IPS-NIHi7 (cell line): ENCODE data around the gene MYLK.
"Not testable (repeated sequence)": the region's sequence is repeated elsewhere in the genome, so short reads cannot be mapped to it uniquely, and the experiment has no call there.

Experiments
- DNase-seq: peaks from one replicate; pipeline ENCODE4 v3.0.0; 2012; ENCODE audit warnings: mixed read lengths; ENCODE audit errors: extremely low spot score

MYLK gene

DNA sequence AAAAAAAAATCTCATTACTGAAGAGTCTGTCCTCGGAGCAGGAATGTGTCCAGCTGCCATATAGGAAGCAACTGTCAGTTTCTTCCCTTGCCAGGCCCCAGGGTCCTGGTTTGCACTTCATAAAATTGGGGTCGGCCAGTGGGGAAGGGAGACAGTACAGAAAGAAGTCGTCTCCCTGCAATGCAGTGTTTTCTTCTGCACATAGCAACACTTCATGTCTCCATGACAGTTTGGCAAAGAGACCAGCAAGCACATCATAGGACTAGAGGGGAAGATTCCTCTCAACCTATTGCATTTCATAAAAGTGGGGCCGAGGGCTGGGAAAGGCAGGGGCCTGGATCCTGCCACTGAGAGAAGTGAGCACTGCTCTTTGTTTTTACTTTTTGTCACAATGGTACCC, 161.1 kb downstream of the MYLK start:
- DNase-seq: no peak

DNA sequence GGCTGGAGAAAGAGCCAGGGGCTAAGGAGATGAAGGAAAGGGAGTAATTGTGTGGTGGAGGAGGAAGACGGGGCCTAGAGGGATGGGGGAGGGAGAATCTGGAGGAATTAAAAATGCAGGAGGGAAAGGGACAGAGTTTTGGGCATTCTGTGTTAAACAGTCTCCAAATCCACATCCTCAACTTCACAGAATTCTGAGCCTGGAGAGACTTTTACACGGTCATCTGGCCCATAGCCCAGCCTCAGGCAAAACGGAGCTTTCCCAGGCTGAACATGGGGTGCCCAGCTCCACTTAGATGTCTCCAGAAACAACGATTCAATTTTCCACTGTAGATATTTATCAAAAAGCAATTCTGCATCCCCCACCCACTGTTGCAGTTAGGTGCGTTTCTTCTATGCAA, 161.7 kb downstream of the MYLK start:
- no peak for DNase-seq

DNA sequence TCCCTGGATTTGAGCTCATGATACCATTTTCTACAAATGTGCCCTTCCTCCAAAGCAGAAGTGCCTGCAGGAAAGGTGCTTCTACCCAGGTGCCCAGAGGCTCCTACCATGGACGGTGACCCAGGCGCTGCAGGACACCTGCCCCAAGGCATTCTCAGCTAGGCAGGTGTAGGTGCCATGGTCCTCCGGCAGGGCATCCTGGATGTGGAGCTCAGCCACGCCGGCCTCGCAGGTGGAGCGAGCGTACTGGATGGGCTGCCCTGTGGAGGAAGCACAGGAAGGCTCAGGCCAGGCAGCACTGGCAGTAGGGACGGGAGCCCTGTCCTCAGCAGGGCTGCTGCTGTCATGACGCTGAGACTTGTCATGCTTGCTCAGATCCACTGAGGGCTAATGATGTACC, 162.1 kb downstream of the MYLK start:
- DNase-seq: no peak

DNA sequence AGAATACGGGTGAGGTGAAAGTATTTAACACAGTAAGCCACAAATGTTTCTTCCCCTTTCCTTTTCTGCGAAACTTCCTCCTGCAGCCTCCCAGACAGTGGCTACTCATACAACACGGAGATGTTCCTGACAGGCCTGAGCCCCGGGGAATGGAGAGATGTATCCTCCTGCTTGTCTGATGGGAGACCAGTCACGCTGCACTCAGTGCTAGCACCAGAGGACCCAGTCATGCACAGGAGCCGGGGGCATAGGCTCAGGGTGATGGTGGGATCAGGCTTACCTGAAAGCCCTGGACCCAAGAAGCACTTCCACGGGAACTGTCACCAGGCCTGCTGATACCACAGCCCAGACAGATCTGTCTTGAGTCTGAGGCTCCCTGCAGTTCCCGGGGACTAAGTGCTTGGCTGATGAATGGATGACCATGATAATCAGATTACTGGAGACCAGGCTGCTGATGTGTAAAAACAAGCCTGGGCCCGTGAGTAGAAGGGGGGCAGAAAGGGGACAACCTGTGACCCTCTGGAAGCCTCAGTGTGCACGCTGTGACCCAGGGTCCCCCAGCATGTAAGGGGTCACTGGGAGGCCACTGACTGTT, 162.9 kb downstream of the MYLK start:
- DNase-seq: not testable (repeated sequence)

DNA sequence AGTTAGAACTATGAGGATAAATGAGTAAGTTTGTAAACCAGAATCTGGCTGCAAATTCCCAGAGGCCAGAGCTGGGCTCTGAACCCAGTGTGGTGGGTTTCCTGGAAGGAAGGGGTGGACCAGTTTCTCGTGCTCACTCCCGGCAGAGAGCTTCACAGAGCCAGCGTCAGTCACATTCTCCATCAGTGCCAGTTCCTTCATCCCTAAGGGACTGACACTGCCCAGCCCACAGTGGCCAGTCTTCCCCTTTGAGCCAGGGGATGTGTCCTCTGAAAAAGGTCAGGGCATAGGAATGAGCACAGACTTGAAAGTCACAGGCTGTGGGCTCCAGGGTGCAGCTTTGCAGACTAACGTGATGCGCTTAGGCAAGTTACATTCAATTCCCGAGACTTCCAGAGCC, 163.5 kb downstream of the MYLK start:
- DNase-seq: no peak

DNA sequence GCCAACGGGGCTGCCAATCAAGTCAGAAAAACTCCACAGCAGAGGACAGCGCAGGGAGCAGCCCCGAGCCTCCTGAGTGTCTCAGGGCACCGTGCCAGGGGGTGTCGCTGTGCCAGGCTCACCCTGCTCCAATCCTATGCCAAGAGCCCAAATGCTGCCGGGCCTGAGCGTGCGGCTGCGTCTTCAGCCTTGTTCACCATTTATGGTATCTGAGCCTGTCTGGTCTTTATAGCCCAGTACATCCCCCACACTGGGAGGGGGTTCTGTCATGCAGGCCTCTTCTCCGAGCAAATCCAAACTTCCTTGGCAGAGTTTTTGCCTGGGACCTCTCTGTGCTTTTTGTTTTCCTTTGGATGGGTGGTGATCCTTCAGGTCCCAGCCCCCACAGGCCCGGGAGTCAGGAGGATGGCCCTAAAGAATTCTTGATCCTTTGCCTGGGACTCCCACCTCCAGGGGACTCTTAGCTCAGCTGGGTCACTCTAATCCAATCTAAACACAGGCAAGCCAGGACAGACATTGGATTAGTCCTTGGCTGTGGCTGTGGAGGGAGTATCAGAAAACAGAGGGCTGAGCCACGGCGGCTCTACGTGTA, 164.2 kb downstream of the MYLK start:
- no peak for DNase-seq

DNA sequence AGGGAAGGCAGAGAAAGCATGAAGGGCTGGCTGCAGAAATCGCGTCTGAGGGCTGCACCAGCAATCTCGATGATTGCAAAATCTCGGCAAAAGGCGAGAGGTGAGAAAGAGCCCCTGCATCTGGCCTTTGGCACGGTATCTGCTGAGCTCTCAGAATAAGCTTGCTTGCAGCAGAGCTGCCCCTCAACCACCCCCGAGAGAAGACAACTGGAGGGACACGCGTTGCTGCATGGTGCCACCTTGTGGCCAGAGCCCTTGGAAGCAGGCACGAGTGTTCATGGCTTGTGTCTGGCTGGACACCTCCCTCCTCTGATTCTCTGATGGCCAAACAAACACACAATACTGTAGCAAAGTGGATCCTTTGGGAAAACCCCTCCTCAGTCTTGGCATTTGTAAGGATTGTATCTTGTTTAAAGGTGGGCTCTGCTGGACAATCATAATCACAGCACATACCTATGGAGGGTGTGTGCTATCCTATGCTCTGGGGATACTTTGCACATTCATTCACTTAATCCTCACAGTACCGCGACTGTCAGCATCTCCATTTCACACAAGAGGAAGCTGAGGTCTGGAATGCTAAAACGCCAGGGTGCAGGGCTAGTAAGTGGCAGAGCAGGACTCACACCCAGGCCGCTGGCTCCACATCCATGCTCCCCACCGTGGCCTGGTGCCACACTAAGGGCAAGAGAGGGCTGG, 164.9 kb downstream of the MYLK start:
- DNase-seq: peak; percentile 70

DNA sequence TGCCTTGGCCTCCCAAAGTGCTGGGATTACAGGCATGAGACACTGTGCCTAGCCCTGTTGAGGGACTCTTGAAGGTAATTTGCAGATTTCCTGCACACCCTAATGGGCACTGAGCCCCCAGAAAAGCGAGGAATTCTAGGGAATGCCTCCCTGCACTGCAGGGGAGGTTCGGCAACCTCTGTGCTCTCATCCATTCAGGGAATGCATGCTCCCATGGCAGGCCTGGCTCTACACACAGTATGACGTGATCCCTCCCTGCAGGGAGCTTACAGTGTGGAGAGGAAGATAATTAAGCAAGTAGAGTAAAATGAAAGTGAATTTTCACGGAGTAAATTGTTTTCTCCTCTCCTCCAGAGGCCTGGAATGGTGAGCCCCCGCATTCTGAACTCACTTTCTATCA, 166.0 kb downstream of the MYLK start:
- DNase-seq: no peak

DNA sequence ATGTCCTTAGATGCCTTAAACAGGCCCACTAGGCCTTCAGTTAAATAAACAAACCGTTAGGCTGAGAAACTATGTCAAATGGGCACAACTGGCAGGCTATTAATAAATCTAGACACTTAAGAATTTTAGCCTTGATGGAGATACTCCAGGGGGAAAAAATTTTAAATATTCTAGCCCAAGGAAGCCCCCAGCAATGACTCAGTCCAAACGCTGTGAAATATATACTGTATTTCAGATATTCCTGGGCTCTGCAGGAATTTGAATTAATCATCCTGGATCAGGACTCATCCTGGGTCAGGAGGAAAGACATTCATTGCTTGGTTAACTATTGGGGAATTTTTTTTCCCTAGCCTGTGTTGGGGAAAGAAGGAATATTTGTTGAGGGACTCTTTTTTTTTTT, 166.7 kb downstream of the MYLK start:
- not testable (repeated sequence) for DNase-seq

DNA sequence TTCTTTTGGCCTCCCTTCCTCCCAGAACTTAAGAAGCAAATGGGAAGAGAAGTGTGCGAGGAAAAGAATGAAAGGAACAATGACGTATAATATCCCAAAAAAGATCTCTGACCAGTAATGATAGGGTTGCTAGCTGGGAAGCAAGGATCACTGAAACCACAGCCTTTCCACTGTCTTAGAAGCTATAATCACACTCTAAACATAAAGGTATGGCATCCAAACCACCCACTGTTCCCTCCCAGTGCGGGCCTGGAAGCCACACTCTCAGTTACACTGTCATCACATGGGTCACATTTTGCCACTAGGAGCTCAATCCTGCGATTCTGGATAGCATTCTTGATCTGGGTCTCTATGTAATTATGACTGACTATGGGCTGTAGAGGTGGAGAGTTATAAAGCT, 167.7 kb downstream of the MYLK start:
- no peak for DNase-seq

DNA sequence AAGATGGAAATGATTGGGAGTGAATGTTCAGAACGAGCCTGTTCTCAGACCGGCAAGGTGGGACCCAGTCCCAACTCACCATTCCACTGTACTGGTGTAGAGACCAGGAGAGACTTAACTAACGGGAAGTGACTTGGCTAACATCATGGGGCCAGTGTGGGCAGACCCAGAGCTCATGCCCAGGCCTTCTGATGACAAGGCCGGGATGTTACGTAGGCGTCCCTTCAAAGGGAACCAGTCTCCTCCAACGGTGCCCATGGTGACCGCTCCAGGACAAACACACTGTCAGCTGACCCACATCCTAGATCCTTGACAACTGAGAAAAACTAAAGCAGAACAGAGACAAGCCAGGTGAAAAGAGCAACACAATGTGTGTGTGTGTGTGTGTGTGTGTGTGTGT, 170.9 kb downstream of the MYLK start:
- DNase-seq: no peak

DNA sequence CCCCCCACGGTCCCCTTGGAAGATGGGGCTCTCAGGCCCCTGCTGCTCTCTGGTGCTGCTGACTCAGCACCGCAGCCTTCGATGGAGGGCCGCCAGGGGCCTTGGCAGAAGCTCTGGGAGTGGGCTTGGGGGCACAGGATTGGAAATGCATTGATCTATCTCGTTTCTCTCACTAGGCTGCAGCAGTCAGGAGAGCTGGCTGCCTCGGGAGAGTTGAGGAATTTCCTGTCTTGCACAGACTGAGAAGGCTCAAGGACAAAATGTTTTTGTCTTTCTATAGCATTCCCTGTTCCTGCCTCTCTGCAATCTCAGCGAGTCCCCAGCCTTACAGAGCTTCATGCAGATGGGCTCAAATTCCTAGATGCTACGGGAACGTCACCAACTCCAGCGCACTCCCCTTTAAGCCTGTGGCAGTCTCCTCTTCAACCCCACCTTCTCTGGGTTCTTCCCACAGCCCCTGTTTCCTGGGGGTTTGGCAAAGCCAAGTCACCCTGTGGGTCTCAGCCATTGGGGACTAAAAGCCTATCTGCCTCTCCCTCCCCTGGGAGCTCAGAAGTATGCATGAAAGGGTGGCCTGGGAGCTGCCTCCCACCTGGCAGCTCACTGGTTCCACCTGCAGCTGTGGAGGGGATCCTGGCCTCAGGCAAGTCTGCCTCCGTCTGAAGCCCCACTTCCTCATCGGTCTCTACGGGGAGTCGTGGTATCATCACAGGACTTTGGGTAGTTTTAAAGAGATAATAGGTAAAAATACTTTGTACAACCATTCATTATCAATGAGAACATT, 171.9 kb downstream of the MYLK start:
- no peak for DNase-seq

DNA sequence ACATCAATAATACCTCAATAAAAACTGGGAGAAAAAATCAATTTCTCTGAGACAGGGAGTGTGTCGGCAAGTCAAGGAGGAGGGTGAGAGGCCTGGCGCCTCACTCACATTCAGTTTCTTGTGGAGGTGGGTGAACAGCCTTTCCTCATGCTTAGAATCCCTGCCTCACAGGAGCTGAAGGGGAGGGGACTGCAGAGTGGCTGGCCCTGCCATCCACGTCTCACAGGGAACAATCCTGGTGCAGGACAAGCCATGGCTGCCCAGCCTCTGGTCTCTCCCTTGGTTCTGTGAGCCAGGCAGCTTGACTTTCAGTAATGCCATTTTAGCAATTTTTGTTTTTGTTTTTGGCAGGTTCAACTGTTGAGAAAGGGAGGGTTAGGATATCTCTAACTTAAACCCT, 172.8 kb downstream of the MYLK start:
- no peak for DNase-seq

DNA sequence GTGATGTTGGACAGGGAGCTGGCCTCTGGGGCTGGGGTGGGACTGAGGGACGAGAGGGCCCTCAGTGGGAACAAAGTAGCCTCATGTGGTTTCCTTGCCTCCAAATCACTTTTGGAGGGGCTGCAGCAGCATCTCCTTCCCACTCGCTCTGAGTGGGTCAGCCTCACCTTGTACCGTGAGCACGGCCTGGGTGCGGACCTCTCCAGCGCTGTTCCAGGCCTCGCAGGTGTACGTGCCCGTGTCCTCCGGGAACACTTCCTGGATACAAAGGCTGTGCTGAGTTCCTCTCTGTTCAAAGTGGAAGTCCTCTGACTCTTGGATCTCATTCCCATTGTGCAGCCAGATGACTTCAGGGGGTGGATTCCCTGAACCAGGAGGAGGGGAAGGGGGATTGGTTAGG, 175.6 kb downstream of the MYLK start:
- DNase-seq: no peak

DNA sequence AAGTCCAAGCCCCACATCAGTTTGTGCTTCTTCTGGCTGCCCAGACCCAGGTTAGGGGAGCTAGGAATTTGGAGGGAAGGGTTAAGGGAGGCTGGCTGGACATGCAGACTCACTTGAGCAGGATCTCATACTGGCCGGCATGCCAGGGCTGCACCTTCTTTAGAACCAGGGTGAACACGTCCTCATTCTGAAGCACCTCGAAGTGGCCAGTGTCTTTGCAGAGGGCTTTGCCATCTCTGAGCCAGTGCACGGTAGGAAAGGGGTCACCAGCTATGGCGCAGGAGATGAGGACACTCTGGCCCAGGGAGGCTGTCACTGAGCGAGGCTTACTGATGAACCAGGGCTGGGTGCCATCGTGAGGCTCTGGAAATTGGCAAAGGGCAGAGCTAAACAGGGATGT, 176.5 kb downstream of the MYLK start:
- DNase-seq: not testable (repeated sequence)

DNA sequence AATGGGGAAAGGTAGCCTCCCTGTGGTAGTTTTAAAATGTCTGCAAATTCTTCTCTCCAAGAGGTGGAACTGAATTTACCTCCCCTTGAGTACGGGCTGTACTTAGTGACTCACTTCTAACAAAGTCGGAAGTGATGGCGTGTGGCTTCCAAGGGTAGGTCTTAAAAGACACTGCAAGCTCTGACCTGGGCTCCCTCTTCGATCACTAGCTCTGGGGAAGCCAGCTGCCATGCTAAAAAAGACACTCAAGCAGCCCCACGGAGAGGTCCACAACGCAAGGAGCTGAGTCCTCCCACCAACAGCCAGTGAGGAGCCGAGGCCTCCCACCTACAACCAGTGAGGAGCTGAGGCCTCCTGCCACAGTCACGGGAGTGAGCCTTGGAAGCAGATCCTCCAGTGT, 177.3 kb downstream of the MYLK start:
- no peak for DNase-seq

DNA sequence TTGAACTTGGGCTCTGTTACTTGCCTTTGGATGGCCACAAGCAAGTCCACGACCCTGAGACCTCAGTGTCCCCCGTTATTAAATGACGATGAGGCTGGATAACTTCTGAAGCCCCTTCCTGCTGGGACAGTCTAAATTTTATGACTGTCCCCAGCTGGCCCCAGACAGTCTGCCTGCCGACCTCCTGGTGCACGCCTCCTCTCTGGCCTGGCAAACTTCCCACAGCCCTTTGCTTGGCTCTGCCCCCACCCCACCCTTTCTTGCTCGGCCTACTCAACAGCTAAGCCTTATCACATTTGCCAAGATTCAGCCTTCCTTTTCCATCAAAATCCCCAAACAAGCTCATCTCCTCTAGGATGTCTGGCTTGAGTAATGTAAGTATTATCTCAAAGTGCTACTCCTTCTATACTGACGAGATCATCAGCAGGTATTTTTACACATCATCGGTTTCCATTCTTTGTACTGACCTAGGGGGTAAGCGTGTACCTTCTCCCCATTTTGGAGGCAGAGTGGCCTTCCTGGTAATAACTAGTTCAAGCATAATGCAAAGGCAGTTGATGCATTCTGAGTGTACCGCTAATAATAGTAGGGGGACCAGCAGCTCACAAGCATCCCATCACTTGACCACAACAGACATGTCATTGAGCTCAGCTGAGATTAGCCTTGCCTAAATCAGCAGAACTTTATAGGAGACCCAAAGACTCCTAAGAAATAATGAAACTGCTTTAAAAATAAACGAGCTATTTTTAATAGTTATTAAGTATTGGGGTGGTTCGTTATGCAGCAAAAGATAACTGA, 178.4 kb downstream of the MYLK start:
- DNase-seq: no peak

DNA sequence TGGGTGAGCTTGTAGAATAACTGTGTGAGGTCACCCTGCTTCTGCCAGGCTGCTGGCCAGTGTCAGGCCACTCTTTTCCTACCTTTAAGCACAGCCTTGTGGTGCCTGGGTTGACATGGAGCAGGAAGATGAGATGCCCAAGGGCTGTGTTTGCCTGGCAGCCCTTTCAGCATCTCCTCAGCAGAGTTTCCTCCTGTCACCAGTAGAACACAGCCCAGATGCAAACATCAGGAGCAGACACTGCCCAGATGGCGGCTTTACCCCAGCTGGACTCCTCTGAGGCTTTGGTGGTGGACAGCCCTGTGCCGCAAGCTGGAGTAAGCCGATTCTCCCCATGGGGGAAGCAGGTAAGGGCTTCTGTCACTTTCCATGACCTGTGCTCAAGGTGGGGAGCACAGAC, 180.5 kb downstream of the MYLK start:
- DNase-seq: not testable (repeated sequence)

DNA sequence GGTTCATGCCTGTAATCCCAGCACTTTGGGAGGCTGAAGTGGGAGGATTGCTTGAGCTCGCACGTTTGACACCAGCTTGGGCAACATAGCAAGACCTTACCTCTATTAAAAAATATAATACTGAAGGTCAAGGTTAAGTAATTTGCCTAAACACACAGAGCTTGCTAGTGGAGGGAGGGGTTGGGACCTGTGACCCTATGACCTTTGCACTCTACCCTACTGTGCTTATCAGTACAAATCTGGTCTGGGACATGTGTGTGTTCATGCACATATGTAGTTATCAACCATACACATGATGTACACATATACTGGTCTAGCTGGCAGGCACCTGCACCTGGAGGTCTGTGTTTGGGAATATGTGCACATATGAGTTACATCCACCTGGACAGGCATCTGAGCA, 181.4 kb downstream of the MYLK start:
- no peak for DNase-seq

DNA sequence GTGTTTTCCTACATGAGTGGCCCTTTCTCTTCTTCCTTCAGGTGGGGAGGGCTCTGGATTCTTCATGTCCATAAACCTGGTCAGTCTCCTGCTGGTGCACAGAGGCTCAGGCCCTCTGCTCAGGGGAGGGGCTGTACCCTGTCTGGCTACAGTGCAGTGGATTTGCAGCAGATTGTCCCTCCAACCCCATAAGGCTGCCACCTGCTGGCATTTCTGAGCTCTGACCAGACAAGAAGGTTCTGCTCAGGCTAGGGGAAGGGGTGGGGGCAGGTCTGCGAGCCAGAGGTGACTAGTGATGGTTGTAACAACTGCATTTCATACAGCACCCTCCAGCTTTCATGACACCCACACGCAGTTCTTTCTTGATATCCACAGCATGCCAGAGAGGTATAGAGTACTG, 182.1 kb downstream of the MYLK start:
- peak; percentile 66 for DNase-seq

DNA sequence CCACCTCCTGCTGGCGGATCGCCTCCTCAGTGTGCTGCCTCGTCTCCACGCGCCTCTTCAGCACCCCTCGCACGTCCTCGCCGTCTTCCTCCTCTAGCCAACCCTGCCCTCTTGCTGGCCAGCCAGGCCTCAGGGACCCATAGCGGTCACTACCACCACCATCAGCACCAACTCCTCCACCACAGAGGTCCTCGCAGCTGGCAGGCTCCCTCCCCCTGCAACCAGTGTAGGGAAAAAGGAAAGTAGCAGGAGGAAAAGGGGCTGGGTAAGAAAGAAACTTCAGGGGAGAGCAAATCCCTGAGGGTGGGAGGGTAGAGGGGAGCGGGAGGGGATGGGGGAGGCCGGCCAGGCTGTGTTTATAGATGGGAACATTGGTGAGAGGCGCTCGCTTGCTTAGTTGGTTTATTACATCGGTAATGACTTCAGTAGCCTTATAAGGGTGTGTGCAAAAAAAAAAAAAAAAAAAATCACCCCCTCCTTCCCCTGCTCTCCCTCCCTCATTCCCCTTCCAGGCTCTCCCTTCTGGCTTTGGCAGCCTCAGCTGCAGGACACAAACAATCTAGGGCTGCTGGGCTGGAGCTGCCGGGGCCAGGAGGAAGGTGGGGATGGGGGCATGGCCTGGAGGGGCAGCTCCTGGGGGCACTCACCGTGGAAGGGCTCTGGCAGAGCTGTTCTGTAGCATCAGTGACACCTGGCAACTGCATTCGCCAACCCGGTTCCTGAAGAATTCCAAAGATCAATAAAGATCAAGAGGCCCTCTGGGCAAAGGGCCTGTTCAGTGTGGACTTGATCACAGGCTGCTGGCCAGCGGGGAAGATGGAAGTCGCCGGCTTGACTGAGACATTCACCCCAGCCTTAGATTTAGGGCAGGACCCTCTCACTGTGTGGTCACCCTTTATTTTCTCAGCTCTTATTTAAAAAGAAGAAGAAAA, 183.1 kb downstream of the MYLK start:
- no peak for DNase-seq
